Measurements from ENCODE around the gene PSEN2.
"Not testable (repeated sequence)": the region's sequence is repeated elsewhere in the genome, so short reads cannot be mapped to it uniquely, and the experiment has no call there.

Gene PSEN2

DNA sequence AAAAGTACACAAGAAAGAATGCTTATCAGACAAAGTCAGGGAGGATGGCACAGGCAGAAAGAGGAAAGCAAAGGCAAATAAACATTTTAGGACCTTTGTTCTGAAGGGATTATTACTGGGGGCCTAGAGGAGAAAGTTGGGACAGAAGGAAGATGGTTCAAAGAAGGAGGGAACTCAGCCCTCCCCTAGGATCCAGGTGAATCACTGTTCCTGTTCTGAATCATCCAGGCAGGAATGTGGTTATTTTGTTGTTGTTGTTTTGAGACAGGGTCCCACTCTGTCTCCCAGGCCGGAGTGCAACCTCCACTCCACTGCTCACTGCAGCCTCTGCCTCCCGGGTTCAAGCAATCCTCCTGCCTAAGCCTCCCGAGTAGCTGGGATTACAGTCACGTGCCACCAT, 38.5 kb upstream of the PSEN2 start:
- WGBS, 2 experiments (ENCODE audit: insufficient coverage in 2 of 2), result 80 to 93% methylated on average over 1 to 3 of the region's 4 CpGs
- Histone ChIP-seq H3K9me3 (ENCODE audit: control insufficient read depth, low read length) (peaks cover 11% of the 10 kb centered on the region), H3K4me1 (ENCODE audit: control insufficient read depth, insufficient read depth, low read length, poor library complexity, severe bottlenecking) (peaks cover 11% of the 10 kb centered on the region), H3K36me3 (ENCODE audit: control insufficient read depth, insufficient read depth, low read length) (no peaks in the 10 kb centered on the region), H3K4me3 (ENCODE audit: extremely low read depth, insufficient read depth, low read length, poor library complexity, severe bottlenecking) (no peak overlapping the region), H3K27ac (ENCODE audit: low read depth, low read length, severe bottlenecking) (no peak overlapping the region)

DNA sequence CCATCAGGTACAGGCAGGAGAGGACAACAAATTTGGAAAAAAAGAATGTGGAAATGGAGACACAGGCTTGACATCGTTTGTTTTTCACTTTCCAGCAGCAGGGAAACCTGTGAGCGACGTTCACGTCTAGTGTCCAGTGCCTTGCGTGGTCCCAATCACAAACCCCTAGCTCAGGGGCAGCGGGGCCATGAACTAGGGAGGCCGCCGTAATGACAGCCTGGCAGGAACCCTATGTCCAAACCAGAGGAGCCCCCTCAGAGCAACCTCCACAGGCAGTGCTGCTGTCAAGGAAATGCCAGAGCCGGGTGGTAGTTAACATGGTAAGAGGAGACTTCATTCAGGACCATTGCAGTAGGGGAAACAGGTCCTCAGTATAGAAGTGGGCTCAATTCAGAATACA, 37.8 kb upstream of the PSEN2 start:
- Histone ChIP-seq H3K36me3 (ENCODE audit: control insufficient read depth, insufficient read depth, low read length) (no peaks in the 10 kb centered on the region), H3K27ac (ENCODE audit: low read depth, low read length, severe bottlenecking) (no peak overlapping the region), H3K9me3 (ENCODE audit: control insufficient read depth, low read length) (peaks cover 11% of the 10 kb centered on the region), H3K4me3 (ENCODE audit: extremely low read depth, insufficient read depth, low read length, poor library complexity, severe bottlenecking) (no peak overlapping the region), H3K4me1 (ENCODE audit: control insufficient read depth, insufficient read depth, low read length, poor library complexity, severe bottlenecking) (peaks cover 4% of the 10 kb centered on the region)
- 95 to 96% methylated on average over 6 to 9 of the region's 9 CpGs for WGBS, 2 experiments (ENCODE audit: insufficient coverage in 2 of 2)

DNA sequence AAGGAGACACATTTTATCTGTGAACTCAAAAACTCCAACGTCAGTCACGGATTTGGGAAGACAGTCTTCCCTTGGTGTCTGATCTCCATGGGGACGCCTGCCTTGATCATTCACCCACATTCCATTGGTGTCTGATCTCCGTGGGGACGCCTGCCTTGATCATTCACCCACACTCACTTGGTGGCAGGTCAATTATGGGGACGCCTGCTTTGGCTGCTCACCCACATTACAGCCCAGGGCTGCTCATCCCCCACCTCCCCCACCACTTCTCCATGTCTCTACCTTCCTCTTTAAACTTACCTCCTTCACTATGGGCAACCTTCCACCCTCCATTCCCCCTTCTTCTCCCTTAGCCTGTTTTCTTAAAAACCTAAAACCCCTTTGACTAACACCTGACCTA, 36.2 kb upstream of the PSEN2 start:
- 94 to 100% methylated on average over 5 to 6 of the region's 6 CpGs for WGBS, 2 experiments (ENCODE audit: insufficient coverage in 2 of 2)
- not testable (repeated sequence) for H3K36me3 ChIP-seq (ENCODE audit: control insufficient read depth, insufficient read depth, low read length)

DNA sequence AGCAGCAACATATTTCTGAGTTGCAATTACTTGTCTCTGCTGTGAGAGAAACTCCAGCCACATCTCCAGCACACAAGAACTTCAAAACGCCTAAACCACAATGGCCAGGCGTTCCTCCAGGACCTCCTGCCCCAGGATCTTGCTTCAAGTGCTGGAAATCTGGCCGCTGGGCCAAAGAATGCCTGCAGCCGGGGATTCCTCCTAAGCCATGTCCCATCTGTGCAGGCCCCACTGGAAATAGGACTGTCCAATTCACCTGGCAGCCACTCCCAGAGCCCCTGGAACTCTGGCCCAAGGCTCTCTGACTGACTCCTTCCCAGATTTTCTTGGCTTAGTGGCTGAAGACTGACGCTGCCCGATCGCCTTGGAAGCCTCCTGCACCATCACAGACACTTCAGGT, 35.0 kb upstream of the PSEN2 start:
- not testable (repeated sequence) for H3K4me1 ChIP-seq (ENCODE audit: control insufficient read depth, insufficient read depth, low read length, poor library complexity, severe bottlenecking); H3K36me3 ChIP-seq (ENCODE audit: control insufficient read depth, insufficient read depth, low read length); H3K27ac ChIP-seq (ENCODE audit: low read depth, low read length, severe bottlenecking); H3K4me3 ChIP-seq (ENCODE audit: extremely low read depth, insufficient read depth, low read length, poor library complexity, severe bottlenecking)
- peaks cover 11% of the 10 kb centered on the region for H3K9me3 ChIP-seq (ENCODE audit: control insufficient read depth, low read length)
- WGBS, 2 experiments (ENCODE audit: insufficient coverage in 2 of 2), result 95 to 97% methylated on average over 6 to 7 of the region's 7 CpGs

More for the DNA sequence above, 36.2 kb upstream of the PSEN2 start:
- not testable (repeated sequence) for H3K4me1 ChIP-seq (ENCODE audit: control insufficient read depth, insufficient read depth, low read length, poor library complexity, severe bottlenecking); H3K27ac ChIP-seq (ENCODE audit: low read depth, low read length, severe bottlenecking); H3K4me3 ChIP-seq (ENCODE audit: extremely low read depth, insufficient read depth, low read length, poor library complexity, severe bottlenecking)
- H3K9me3 ChIP-seq (ENCODE audit: control insufficient read depth, low read length), result peaks cover 11% of the 10 kb centered on the region

DNA sequence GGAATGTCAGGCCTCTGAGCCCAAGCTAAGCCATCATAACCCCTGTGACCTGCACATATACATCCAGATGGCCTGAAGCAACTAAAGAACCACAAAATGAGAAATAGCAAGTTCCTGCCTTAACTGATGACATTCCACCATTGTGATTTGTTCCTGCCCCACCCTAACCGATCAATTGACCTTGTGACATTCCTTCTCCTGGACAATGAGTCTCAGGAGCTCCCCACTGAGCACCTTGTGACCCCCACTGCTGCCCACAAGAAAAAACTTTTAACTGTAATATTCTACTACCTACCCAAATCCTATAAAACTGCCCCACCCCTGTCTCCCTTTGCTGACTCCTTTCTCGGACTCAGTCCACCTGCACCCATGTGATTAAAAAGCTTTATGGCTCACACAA, 32.5 kb upstream of the PSEN2 start:
- WGBS, 2 experiments (ENCODE audit: insufficient coverage in 2 of 2), result 80 to 100% methylated on average over 2 of the region's 2 CpGs
- H3K9me3 ChIP-seq (ENCODE audit: control insufficient read depth, low read length); H3K4me3 ChIP-seq (ENCODE audit: extremely low read depth, insufficient read depth, low read length, poor library complexity, severe bottlenecking); H3K36me3 ChIP-seq (ENCODE audit: control insufficient read depth, insufficient read depth, low read length); H3K4me1 ChIP-seq (ENCODE audit: control insufficient read depth, insufficient read depth, low read length, poor library complexity, severe bottlenecking); H3K27ac ChIP-seq (ENCODE audit: low read depth, low read length, severe bottlenecking): not testable (repeated sequence)

DNA sequence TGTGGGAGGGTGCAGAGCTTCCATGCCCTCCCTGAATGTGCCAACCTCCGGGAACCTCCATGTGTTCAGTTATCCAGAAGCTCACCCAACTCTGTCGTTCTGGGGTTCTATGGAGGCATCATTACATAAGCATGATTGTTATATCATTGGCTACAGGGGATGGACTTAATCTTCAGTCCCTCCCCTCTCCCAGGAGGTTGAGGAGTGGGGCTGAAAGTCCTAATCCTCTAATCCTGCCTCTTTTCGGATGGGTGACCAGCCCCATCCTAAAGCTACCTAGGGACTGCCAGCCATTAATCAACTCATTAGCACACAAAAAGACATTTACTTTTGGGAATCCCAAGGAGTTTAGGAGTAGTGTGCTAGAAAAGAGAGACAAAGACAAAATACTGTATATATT, 32.0 kb upstream of the PSEN2 start:
- no peak overlapping the region for H3K4me3 ChIP-seq (ENCODE audit: extremely low read depth, insufficient read depth, low read length, poor library complexity, severe bottlenecking)
- H3K36me3 ChIP-seq (ENCODE audit: control insufficient read depth, insufficient read depth, low read length), result no peaks in the 10 kb centered on the region
- H3K9me3 ChIP-seq (ENCODE audit: control insufficient read depth, low read length), result no peaks in the 10 kb centered on the region
- WGBS, 2 experiments (ENCODE audit: insufficient coverage in 2 of 2), result 92% methylated on average over 2 of the region's 3 CpGs; no CpG with 5 or more reads in 1 of the 2 experiments
- H3K4me1 ChIP-seq (ENCODE audit: control insufficient read depth, insufficient read depth, low read length, poor library complexity, severe bottlenecking), result no peaks in the 10 kb centered on the region
- no peak overlapping the region for H3K27ac ChIP-seq (ENCODE audit: low read depth, low read length, severe bottlenecking)

DNA sequence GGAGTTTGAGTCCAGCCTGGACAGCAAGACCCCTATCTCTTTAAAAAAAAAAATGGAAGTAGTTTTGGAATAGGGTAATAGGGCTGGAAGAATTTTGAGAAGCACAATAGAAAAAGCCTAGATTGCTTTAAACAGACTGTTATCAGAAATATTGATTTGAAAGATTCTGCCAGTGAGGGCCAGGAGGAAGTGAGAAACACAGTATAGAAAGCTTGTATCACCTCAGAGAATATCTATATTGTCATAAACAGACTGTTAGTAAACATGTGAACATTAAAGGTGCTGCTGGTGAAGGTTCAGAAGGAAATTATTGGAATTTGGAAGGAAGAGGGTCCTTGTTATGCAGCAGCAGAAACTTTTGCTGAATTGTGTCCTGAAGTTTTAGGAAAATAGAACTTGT, 24.8 kb upstream of the PSEN2 start:
- H3K4me3 ChIP-seq (ENCODE audit: extremely low read depth, insufficient read depth, low read length, poor library complexity, severe bottlenecking), result no peak overlapping the region
- no peaks in the 10 kb centered on the region for H3K9me3 ChIP-seq (ENCODE audit: control insufficient read depth, low read length)
- no peak overlapping the region for H3K27ac ChIP-seq (ENCODE audit: low read depth, low read length, severe bottlenecking)
- H3K36me3 ChIP-seq (ENCODE audit: control insufficient read depth, insufficient read depth, low read length), result no peaks in the 10 kb centered on the region
- H3K4me1 ChIP-seq (ENCODE audit: control insufficient read depth, insufficient read depth, low read length, poor library complexity, severe bottlenecking), result no peaks in the 10 kb centered on the region

DNA sequence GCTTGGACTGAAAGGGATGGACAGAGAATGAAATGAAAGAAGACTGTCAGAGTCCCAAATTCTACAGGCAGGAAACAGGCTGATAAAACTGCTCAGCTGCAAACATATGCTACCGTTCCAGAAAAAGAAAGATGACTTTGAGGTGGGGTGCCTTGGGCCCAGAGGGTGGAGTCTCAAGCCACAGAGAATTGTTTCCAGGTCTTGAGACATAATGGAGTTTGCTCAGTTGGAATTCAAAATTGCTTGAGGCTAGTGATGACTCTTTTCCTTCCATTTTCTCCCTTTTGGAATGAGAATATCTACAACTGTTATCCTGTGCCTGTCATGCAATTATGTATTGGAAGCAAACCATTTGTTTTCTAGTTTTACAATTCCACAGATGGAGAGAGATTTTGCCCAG, 23.6 kb upstream of the PSEN2 start:
- Histone ChIP-seq H3K9me3 (ENCODE audit: control insufficient read depth, low read length) (no peaks in the 10 kb centered on the region), H3K27ac (ENCODE audit: low read depth, low read length, severe bottlenecking) (no peak overlapping the region), H3K4me1 (ENCODE audit: control insufficient read depth, insufficient read depth, low read length, poor library complexity, severe bottlenecking) (no peaks in the 10 kb centered on the region), H3K36me3 (ENCODE audit: control insufficient read depth, insufficient read depth, low read length) (no peaks in the 10 kb centered on the region), H3K4me3 (ENCODE audit: extremely low read depth, insufficient read depth, low read length, poor library complexity, severe bottlenecking) (no peak overlapping the region)
- WGBS, 2 experiments (ENCODE audit: insufficient coverage in 2 of 2), result 86 to 100% methylated on average over 1 of the region's 1 CpG

DNA sequence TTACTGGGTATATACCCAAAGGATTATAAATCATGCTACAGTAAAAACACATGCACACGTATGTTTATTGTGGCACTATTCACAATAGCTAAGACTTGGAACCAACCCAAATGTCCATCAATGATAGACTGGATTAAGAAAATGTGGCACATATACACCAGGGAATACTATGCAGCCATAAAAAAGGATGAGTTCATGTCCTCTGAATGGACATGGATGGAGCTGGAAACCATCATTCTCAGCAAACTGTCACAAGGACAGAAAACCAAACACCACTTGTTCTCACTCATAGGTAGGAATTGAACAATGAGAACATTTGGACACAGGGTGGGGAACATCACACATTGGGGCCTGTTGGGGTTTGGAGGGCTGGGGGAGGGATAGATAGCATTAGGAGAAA, 15.9 kb upstream of the PSEN2 start:
- no CpG with 5 or more reads among the region's 1 CpG for WGBS, 2 experiments (ENCODE audit: insufficient coverage in 2 of 2)
- not testable (repeated sequence) for H3K4me1 ChIP-seq (ENCODE audit: control insufficient read depth, insufficient read depth, low read length, poor library complexity, severe bottlenecking); H3K9me3 ChIP-seq (ENCODE audit: control insufficient read depth, low read length); H3K36me3 ChIP-seq (ENCODE audit: control insufficient read depth, insufficient read depth, low read length); H3K27ac ChIP-seq (ENCODE audit: low read depth, low read length, severe bottlenecking); H3K4me3 ChIP-seq (ENCODE audit: extremely low read depth, insufficient read depth, low read length, poor library complexity, severe bottlenecking)

DNA sequence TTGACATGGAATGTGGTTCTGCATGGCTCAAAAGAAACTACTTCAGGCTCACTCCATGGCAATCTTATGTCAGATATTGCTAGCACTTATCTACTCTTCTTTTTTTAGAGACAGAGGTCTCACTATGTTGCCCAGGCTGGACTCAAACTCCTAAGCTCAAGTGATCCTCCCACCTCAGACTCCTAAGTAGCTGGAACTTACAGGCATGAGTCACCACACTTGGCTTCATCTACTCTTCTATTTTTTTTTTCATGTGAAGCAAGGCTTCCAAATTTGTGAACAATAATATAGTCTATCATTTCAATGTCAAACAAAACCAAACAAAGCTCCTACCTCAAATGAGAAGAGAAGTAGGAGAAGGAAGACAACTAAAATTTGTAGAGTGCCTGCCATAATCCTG, 7.5 kb upstream of the PSEN2 start:
- no peak overlapping the region for H3K27ac ChIP-seq (ENCODE audit: low read depth, low read length, severe bottlenecking)
- H3K4me1 ChIP-seq (ENCODE audit: control insufficient read depth, insufficient read depth, low read length, poor library complexity, severe bottlenecking), result peaks cover 7% of the 10 kb centered on the region
- peaks cover 3% of the 10 kb centered on the region for H3K9me3 ChIP-seq (ENCODE audit: control insufficient read depth, low read length)
- H3K36me3 ChIP-seq (ENCODE audit: control insufficient read depth, insufficient read depth, low read length), result no peaks in the 10 kb centered on the region
- H3K4me3 ChIP-seq (ENCODE audit: extremely low read depth, insufficient read depth, low read length, poor library complexity, severe bottlenecking), result no peak overlapping the region

DNA sequence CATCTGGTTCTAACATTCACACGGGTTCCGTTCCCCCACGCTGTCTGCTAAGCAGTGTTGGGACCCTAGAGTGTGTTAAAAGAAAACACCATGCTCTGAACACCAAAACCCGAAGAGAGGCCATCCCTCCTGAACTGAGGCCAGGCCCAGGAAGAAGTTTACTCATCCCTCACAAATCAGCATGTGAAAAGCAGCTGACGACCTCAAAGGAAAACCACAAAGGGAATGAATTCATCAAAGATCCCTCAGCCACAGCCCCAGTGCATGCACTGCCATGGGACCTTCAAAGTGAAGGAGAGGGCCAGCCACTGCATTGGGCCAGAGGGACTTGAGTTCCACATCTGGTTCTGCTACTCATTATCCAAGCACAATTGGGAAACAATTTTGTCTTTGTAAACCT, 7.0 kb upstream of the PSEN2 start:
- 45 to 59% methylated on average over 4 to 5 of the region's 5 CpGs for WGBS, 2 experiments (ENCODE audit: insufficient coverage in 2 of 2)
- no peak overlapping the region for H3K4me3 ChIP-seq (ENCODE audit: extremely low read depth, insufficient read depth, low read length, poor library complexity, severe bottlenecking)
- H3K9me3 ChIP-seq (ENCODE audit: control insufficient read depth, low read length), result peaks cover 3% of the 10 kb centered on the region
- H3K27ac ChIP-seq (ENCODE audit: low read depth, low read length, severe bottlenecking), result no peak overlapping the region
- peaks cover 7% of the 10 kb centered on the region for H3K4me1 ChIP-seq (ENCODE audit: control insufficient read depth, insufficient read depth, low read length, poor library complexity, severe bottlenecking)
- no peaks in the 10 kb centered on the region for H3K36me3 ChIP-seq (ENCODE audit: control insufficient read depth, insufficient read depth, low read length)

DNA sequence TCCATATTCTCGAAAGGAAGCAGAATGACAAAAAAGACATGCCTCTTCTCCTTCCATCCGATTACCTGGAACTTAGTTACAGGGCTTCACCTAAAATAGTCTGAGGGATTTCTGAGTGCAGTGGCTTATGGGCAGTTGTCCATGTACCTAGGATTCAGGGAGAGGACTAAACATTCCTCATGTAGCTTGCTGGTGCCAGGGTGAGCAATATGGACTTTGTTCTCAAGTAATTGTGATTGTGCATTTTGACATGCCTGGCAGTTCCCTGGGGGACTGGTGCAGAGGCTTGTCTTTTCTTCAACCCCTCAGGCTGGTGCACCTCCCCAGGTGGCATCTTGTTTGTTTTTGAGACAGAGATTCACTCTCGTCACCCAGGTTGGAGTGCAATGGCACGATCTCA, 6.1 kb upstream of the PSEN2 start:
- Histone ChIP-seq H3K36me3 (ENCODE audit: control insufficient read depth, insufficient read depth, low read length) (no peaks in the 10 kb centered on the region), H3K4me1 (ENCODE audit: control insufficient read depth, insufficient read depth, low read length, poor library complexity, severe bottlenecking) (peaks cover 7% of the 10 kb centered on the region), H3K27ac (ENCODE audit: low read depth, low read length, severe bottlenecking) (no peak overlapping the region), H3K4me3 (ENCODE audit: extremely low read depth, insufficient read depth, low read length, poor library complexity, severe bottlenecking) (no peak overlapping the region), H3K9me3 (ENCODE audit: control insufficient read depth, low read length) (peaks cover 3% of the 10 kb centered on the region)
- 86 to 91% methylated on average over 3 of the region's 4 CpGs for WGBS, 2 experiments (ENCODE audit: insufficient coverage in 2 of 2)
